GM12872 (cell line): ENCODE data around the gene VWA1.

Experiments
- TF ChIP-seq, protein P1 (sequence below): IDR thresholded peaks from 3 replicates; pipeline ENCODE4 v1.5.1; 2011; ENCODE audit warnings: low read depth, mild to moderate bottlenecking, low read length, moderate library complexity; ENCODE audit not compliant: insufficient read depth

Gene VWA1

DNA sequence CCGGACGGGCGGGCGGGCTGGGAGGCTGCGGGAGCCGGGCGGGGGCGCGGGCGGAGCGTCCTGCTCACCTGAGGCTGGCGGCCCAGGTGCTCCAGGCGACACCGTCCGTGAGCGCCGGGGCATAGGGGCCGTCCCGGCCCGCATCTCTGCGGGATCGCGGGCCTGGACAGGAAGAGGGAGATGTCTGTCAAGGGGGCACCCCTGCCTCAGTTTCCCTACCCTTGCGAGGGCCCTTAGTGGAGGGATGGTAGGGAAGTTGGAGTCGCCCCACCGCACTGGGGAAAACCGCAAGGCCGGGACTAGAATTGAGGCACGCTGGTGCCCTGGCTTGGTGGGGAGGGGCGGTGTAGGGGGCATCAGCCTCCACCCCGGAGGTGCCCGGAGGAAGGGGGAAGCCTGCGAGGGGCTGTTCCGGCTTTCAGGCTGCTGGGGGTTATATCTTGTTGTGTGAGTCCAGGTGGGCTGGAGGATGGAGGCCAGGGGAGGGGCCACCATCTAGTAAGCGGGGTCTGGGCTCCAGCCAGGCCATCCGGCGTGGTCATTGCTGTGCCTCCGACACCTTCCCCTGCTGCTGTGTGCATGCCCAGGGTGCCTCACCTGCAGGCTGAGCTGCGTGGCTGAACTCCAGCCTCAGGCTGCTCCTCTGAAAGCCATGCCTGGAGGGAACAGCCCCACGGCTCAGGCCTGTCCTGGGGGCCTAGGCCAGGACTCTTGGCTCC, 580 bp downstream of the VWA1 start:
- TF ChIP-seq, protein P1, sequence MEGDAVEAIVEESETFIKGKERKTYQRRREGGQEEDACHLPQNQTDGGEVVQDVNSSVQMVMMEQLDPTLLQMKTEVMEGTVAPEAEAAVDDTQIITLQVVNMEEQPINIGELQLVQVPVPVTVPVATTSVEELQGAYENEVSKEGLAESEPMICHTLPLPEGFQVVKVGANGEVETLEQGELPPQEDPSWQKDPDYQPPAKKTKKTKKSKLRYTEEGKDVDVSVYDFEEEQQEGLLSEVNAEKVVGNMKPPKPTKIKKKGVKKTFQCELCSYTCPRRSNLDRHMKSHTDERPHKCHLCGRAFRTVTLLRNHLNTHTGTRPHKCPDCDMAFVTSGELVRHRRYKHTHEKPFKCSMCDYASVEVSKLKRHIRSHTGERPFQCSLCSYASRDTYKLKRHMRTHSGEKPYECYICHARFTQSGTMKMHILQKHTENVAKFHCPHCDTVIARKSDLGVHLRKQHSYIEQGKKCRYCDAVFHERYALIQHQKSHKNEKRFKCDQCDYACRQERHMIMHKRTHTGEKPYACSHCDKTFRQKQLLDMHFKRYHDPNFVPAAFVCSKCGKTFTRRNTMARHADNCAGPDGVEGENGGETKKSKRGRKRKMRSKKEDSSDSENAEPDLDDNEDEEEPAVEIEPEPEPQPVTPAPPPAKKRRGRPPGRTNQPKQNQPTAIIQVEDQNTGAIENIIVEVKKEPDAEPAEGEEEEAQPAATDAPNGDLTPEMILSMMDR: no peak

DNA sequence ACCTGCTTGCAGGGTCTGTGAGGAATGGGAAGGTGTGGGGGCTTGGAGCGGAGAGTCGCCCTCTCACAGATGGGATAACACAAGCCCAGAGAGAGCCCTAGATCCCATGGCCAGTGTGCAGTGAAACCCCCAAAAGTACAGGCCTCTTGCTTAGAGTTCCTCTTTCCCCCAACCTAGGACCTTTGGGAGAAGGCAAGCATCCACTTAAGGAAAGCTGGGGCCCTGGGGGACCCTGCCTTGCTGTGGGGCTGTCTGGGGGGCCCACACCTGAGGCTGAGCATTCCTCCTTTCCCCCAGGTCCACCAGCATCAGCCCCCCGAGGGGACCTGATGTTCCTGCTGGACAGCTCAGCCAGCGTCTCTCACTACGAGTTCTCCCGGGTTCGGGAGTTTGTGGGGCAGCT, 1.1 kb downstream of the VWA1 start:
- TF ChIP-seq, protein P1: no peak

DNA sequence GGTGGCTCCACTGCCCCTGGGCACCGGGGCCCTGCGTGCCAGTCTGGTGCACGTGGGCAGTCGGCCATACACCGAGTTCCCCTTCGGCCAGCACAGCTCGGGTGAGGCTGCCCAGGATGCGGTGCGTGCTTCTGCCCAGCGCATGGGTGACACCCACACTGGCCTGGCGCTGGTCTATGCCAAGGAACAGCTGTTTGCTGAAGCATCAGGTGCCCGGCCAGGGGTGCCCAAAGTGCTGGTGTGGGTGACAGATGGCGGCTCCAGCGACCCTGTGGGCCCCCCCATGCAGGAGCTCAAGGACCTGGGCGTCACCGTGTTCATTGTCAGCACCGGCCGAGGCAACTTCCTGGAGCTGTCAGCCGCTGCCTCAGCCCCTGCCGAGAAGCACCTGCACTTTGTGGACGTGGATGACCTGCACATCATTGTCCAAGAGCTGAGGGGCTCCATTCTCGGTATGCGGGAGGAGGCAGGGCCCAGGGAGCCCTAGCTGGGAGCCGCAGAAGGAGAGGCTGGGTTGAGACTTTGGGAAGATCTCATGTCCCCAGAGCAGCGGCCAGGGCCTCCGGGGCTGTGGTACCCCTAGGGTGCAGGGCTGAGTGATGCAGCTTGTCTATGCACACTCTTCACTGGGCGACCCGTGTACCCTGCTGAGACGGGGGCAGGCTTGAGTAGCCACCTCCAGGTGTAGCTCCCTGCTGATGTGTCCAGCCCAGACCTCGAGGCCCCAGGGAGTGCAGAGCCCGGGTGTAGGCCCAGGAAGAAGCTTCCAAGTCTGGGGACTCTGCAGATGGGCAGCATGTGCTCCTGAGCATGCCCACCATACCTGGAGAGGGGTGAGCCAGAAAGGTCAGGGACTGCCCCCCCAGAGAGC, 1.8 kb downstream of the VWA1 start:
- TF ChIP-seq, protein P1: no peak

GRCh38 chr1:1437904-1438376, 2.5 kb downstream of the VWA1 start:
- TF ChIP-seq, protein P1: peak; percentile 37; the same call in 1 of the 3 replicates

DNA sequence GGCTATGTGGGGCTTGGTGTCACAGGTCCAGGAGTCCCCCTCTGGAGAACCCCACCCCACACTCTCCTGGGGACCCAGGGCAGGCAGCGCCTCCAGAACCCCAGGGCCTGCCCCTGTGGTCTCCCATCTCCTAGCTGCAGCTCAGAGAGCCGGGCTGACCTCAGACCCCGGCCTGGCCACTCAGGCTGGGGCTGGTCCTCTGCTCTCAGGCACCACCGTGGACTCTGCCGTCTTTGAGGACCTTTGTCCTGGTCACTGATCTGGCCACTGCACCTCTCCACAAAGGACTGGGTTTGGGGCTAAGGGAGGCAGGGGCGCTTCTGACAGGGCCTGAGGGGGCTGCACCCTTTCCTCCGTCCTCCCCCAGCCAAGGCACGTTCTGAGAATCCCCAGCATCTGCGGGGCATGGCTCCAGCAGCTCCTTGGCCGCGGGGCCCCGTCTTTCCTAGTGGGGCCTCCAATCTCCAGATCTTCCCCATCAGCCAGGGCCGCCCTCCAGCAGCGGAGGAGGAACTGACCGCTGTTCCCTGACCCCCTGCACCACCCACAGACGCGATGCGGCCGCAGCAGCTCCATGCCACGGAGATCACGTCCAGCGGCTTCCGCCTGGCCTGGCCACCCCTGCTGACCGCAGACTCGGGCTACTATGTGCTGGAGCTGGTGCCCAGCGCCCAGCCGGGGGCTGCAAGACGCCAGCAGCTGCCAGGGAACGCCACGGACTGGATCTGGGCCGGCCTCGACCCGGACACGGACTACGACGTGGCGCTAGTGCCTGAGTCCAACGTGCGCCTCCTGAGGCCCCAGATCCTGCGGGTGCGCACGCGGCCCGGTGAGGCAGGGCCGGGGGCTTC, 3.3 kb downstream of the VWA1 start:
- TF ChIP-seq, protein P1: no peak

DNA sequence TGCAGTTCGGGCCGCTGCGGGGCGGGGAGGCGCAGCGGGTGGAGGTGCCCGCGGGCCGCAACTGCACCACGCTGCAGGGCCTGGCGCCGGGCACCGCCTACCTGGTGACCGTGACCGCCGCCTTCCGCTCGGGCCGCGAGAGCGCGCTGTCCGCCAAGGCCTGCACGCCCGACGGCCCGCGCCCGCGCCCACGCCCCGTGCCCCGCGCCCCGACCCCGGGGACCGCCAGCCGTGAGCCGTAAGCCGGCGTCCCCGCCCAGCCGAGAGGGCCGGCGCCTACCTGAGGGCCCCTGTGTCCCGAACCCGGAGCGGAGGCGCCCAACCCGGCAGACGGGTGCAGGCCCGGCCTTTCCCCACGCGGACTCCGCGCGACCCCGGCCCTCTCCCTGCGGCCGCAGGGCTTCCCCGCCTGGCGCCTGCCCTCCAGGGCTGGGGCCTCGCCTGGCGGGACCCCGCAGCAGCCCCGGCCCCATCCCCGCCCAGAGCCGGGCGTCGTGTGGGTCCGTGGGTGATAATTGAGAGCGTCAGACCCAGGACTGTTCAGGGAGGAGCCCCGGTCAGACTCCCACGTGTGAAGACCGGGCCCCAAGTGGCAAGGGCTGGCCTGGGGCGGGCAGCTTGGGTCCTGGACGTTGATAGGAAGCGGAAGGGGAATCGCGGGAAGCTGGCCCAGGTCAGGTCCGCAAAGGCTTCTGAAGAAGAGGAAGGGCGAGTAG, 4.2 kb downstream of the VWA1 start:
- TF ChIP-seq, protein P1: no peak
